HL-60 (cell line): Measurements from ENCODE around the gene TRIML2.
"Not testable (repeated sequence)": the region's sequence is repeated elsewhere in the genome, so short reads cannot be mapped to it uniquely, and the experiment has no call there.

Experiments
- DNase-seq, 2 experiments: peaks; one replicate each; pipeline ENCODE4 v3.0.0-alpha.2; 2010 to 2020; ENCODE audit warnings: low read depth in 1 of 2, low spot score in 1 of 2
- H3K27ac ChIP-seq: fragments of 250-450 bp; sonication (Bioruptor Pico); replicated peaks from 2 replicates; pipeline ENCODE4 v1.5.1; 2020; ENCODE audit warnings: mild to moderate bottlenecking, moderate library complexity
- H3K27me3 ChIP-seq: fragments of 250-450 bp; sonication (Bioruptor Pico); 2 replicates; pipeline ENCODE4 v1.5.1; 2021; ENCODE audit warnings: mild to moderate bottlenecking, moderate library complexity; ENCODE audit not compliant: insufficient read depth, poor library complexity, severe bottlenecking
- H3K4me3 ChIP-seq: replicated peaks from 2 replicates; pipeline ENCODE4 v1.5.1; 2011; ENCODE audit warnings: mild to moderate bottlenecking, control low read depth, low read length; ENCODE audit not compliant: insufficient read depth
- GABPA ChIP-seq: IDR thresholded peaks from 2 replicates; pipeline ENCODE4 v1.6.1; 2012; ENCODE audit warnings: low read depth
- POLR2AphosphoS5 ChIP-seq: IDR thresholded peaks from 2 replicates; pipeline ENCODE4 v1.6.1; 2012; ENCODE audit warnings: low read depth
- REST ChIP-seq: IDR thresholded peaks from 2 replicates; pipeline ENCODE4 v1.6.1; 2012; ENCODE audit warnings: low read depth; ENCODE audit not compliant: insufficient replicate concordance
- SPI1 ChIP-seq: IDR thresholded peaks from 2 replicates; pipeline ENCODE4 v1.6.1; 2012; ENCODE audit warnings: low read depth, mild to moderate bottlenecking, borderline replicate concordance
- TF ChIP-seq, protein P1 (sequence below): IDR thresholded peaks from one replicate; pipeline ENCODE4 v1.5.1; 2011; ENCODE audit warnings: low read length, control low read depth, inconsistent platforms; ENCODE audit not compliant: insufficient read depth

The TRIML2 gene

DNA sequence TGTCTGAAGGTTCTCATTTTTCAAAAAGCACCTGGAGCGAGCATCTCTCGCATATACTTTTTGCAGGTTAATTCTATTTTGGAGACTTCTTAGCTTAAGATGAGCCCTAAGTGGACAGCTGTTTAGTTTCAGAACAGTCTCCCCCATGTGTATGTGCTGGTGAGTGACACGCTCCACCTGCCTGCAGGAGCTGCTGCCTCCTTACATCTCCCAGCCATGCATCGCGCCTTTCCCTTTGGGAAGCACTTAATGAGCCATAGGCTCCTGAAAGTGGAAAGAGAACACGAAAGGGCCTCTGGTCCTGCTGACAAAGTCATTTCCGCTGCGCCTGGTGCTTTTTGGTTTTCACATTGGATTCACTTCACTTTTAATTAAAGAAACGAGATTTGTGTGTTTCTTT lies 56.1 kb downstream of the TRIML2 start:
- Histone ChIP-seq H3K4me3 (no peak overlapping the region), H3K27ac (no peak overlapping the region), H3K27me3 (no peaks in the 10 kb centered on the region)
- no peak for DNase-seq
- TF ChIP-seq GABPA (no peak), REST (no peak), POLR2AphosphoS5 (no peak), SPI1 (no peak)
- TF ChIP-seq, protein P1, sequence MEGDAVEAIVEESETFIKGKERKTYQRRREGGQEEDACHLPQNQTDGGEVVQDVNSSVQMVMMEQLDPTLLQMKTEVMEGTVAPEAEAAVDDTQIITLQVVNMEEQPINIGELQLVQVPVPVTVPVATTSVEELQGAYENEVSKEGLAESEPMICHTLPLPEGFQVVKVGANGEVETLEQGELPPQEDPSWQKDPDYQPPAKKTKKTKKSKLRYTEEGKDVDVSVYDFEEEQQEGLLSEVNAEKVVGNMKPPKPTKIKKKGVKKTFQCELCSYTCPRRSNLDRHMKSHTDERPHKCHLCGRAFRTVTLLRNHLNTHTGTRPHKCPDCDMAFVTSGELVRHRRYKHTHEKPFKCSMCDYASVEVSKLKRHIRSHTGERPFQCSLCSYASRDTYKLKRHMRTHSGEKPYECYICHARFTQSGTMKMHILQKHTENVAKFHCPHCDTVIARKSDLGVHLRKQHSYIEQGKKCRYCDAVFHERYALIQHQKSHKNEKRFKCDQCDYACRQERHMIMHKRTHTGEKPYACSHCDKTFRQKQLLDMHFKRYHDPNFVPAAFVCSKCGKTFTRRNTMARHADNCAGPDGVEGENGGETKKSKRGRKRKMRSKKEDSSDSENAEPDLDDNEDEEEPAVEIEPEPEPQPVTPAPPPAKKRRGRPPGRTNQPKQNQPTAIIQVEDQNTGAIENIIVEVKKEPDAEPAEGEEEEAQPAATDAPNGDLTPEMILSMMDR: no peak

GRCh38 chr4:188046657-188047056 lies 62.7 kb downstream of the TRIML2 start:
- Histone ChIP-seq H3K27ac (no peak overlapping the region), H3K4me3 (no peak overlapping the region), H3K27me3 (no peaks in the 10 kb centered on the region)
- TF ChIP-seq SPI1: no peak
- no peak for TF ChIP-seq REST
- no peak for DNase-seq

GRCh38 chr4:188045461-188045860 lies 63.9 kb downstream of the TRIML2 start:
- not testable (repeated sequence) for DNase-seq, H3K27me3 ChIP-seq, H3K4me3 ChIP-seq, H3K27ac ChIP-seq

DNA sequence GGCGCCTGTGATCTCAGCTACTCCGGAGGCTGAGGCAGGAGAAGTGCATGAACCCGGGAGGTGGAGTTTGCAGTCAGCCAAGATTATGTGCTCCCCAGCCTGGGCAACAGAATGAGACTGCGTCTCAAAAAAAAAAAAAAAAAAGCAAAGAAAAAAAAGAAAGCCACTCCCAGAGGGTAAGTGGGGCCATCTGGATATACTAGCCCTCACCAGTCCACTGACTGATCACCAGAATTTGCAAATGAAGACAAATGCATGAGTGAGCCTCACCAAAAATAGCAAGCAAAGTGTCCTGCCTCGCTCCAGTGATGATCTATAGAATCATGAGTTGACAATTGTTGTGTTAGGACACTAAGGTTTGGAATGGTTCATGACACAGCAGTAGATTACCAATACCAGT lies 66.2 kb downstream of the TRIML2 start:
- H3K4me3 ChIP-seq: no peak overlapping the region
- DNase-seq: no peak
- no peaks in the 10 kb centered on the region for H3K27me3 ChIP-seq
- TF ChIP-seq, protein P1: no peak
- no peak for TF ChIP-seq SPI1
- TF ChIP-seq POLR2AphosphoS5: no peak
- TF ChIP-seq REST: no peak
- no peak for TF ChIP-seq GABPA
- no peak overlapping the region for H3K27ac ChIP-seq
